ENCODE results near the gene GALNT18.

Gene GALNT18

GRCh38 chr11:11621573-11622339, at the start of gene GALNT18:
GALNT18 (minus strand) TSS chr11:11622005.
- peak; percentile 94 for DNase-seq

- DNase-seq: no peak
Measured at GRCh38 chr11:11670574-11670973, 48.8 kb upstream of the GALNT18 start.

- no peak for DNase-seq
Measured at GRCh38 chr11:11669233-11669846, 47.5 kb upstream of the GALNT18 start.

- no peak for DNase-seq
Measured at GRCh38 chr11:11668781-11669180, 47.0 kb upstream of the GALNT18 start.

- no peak for DNase-seq
Measured at GRCh38 chr11:11668274-11668673, 46.5 kb upstream of the GALNT18 start.

- no peak for DNase-seq
Measured at GRCh38 chr11:11667056-11667455, 45.3 kb upstream of the GALNT18 start.

GRCh38 chr11:11665407-11665806, 43.6 kb upstream of the GALNT18 start:
- DNase-seq: no peak

- DNase-seq: no peak
Measured at GRCh38 chr11:11663907-11664306, 42.1 kb upstream of the GALNT18 start.

GRCh38 chr11:11662578-11662977, 40.8 kb upstream of the GALNT18 start:
- DNase-seq: no peak

- DNase-seq: no peak
Measured at GRCh38 chr11:11661326-11662040, 39.7 kb upstream of the GALNT18 start.

GRCh38 chr11:11660363-11660740, 38.5 kb upstream of the GALNT18 start:
- DNase-seq: no peak

GRCh38 chr11:11659567-11660362, 38.0 kb upstream of the GALNT18 start:
- DNase-seq: no peak

- no peak for DNase-seq
Measured at GRCh38 chr11:11657218-11657955, 35.6 kb upstream of the GALNT18 start.

GRCh38 chr11:11641581-11641980, 19.8 kb upstream of the GALNT18 start:
- DNase-seq: no peak

- DNase-seq: no peak
Measured at GRCh38 chr11:11640996-11641395, 19.2 kb upstream of the GALNT18 start.

- DNase-seq: no peak
Measured at GRCh38 chr11:11640152-11640551, 18.3 kb upstream of the GALNT18 start.

GRCh38 chr11:11636671-11637070, 14.9 kb upstream of the GALNT18 start:
- DNase-seq: no peak

- no peak for DNase-seq
Measured at GRCh38 chr11:11635443-11635842, 13.6 kb upstream of the GALNT18 start.

- no peak for DNase-seq
Measured at GRCh38 chr11:11629368-11629767, 7.6 kb upstream of the GALNT18 start.

GRCh38 chr11:11628651-11629050, 6.8 kb upstream of the GALNT18 start:
- no peak for DNase-seq

GRCh38 chr11:11626128-11626527, 4.3 kb upstream of the GALNT18 start:
- DNase-seq: no peak

- DNase-seq: no peak
Measured at GRCh38 chr11:11624926-11625325, 3.1 kb upstream of the GALNT18 start.
